NCI-H774 (cell line): Measurements from ENCODE around the gene LRRC4B.
"Not testable (repeated sequence)": the region's sequence is repeated elsewhere in the genome, so short reads cannot be mapped to it uniquely, and the experiment has no call there.

Experiments
- DNase-seq: peaks from one replicate; lab custom pipeline; 2025; lab: John Stamatoyannopoulos, UW

LRRC4B gene

DNA sequence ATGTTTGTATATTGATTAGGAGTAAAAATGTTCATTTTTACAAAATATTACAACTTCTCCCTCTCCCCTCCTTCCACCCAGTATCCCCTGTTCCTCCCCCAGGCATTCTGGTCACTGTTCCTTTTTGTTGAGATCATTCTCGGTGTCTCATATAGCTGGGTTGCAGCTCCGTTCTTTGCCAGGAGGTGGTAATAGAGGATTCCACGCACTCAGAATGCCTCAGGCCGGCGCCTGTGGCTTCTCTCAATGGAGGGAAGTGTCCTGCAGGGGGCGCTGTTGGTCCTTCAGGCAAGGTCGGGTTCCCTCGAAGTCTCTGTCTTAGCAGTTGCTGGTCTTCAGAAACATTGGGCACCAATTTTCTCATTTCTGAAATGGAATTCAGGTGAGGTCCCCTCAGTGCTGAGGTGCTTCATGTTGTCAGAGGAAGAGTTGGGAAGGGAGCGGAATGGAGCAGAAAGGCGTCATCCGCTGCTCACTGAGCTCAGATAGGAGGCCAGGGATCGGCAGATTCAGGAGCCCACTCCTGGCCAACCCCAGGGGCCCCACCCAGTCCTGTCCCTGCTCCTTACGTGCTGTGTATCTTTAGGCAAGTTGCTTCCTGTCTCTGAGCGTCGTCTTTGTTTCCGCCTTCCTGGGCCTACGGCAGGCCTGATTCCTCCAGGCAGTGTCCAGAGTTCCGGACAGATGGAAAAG, 81.3 kb downstream of the LRRC4B start:
- no peak for DNase-seq

GRCh38 chr19:50485284-50485955, 82.8 kb downstream of the LRRC4B start:
- DNase-seq: no peak

- DNase-seq: no peak
Observed at GRCh38 chr19:50482916-50483315, 85.3 kb downstream of the LRRC4B start.

GRCh38 chr19:50482271-50482855, 85.9 kb downstream of the LRRC4B start:
- DNase-seq: no peak

GRCh38 chr19:50481351-50482149, 86.7 kb downstream of the LRRC4B start:
- no peak for DNase-seq

- DNase-seq: no peak
Observed at GRCh38 chr19:50480281-50481111, 87.7 kb downstream of the LRRC4B start.

GRCh38 chr19:50479761-50480251, 88.4 kb downstream of the LRRC4B start:
- no peak for DNase-seq

GRCh38 chr19:50478901-50479715, 89.1 kb downstream of the LRRC4B start:
- DNase-seq: no peak

DNA sequence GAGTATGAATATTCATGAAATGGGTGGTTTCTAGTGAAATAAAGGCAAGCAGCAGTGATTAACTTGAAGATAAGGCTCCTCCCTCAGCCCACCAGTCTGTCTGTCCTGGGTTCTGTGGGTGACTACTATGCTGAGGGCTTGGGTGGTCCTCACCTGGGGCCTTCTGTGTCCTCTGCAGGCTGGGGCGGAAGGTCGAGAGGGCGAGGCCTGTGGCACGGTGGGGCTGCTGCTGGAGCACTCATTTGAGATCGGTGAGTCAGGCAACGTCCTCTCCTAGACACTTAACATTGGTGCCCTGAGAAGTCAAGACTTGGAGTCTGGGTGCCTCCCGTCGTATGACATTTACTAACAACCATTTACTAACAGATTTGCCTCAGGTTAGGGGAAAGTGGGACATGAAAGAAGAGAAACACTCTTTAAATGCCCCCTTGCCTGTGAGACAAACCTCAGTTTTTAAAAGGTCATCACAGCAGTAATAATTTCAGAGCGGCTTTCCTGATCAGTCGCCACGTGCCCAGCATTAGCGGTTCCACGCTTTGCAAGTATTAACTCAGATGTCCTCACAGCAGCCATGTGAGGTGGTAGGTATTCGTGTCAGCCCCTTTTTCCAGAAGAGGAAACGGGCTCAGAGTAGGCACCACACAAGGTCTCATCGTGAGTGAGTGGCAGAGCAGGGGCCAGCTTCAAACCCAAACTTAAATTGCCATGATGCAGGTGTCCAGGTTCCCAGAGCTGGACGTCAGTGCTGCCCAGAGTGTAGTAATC, 90.3 kb downstream of the LRRC4B start:
- DNase-seq: no peak

GRCh38 chr19:50476907-50477238, 91.4 kb downstream of the LRRC4B start:
- DNase-seq: no peak

DNA sequence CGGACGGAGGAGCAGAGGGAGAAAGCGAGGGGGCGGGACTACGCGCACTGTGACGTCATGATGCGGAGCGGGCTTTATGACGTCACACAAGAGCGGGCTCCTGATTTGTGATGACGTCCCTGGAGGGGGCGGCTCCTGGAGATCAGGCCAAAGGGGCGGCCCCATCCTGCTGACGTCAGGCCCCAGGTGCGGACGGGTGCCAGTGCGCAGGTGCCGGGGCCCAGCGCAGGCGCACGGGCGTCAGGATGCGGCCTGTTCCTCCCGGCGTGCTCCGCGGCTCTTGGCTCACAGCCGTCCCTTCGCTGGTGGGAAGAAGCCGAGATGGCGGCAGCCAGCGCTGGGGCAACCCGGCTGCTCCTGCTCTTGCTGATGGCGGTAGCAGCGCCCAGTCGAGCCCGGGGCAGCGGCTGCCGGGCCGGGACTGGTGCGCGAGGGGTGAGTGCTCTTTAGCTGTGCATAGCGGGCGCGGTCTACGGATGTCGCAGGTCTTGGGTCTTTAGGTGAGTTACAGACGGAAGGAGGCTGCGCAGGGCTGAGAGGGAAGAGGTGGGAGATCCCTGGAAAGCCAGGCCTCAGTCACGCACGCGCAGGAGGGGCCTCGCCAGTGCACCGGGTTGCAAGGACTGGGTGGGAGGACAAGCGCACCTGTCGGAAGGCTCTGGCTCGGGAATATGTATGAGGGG, 91.9 kb downstream of the LRRC4B start, which contains the start of the genes EMC10 and GARIN5A:
Gene EMC10, plus strand, starts transcription at position 284 of the 683 bp plus-strand sequence. Its CDS starts 38 bp downstream, at position 322.
Gene GARIN5A, minus strand, starts transcription at position 625 of the 683 bp plus-strand sequence. Its CDS starts 460 bp downstream, at position 165.
- DNase-seq: peak; percentile 92

GRCh38 chr19:50475736-50476223, 92.5 kb downstream of the LRRC4B start:
- no peak for DNase-seq

GRCh38 chr19:50475101-50475568, 93.1 kb downstream of the LRRC4B start:
- DNase-seq: no peak

- not testable (repeated sequence) for DNase-seq
Observed at GRCh38 chr19:50473336-50473735, 94.9 kb downstream of the LRRC4B start.

- DNase-seq: no peak
Observed at GRCh38 chr19:50468818-50469217, 99.4 kb downstream of the LRRC4B start.

DNA sequence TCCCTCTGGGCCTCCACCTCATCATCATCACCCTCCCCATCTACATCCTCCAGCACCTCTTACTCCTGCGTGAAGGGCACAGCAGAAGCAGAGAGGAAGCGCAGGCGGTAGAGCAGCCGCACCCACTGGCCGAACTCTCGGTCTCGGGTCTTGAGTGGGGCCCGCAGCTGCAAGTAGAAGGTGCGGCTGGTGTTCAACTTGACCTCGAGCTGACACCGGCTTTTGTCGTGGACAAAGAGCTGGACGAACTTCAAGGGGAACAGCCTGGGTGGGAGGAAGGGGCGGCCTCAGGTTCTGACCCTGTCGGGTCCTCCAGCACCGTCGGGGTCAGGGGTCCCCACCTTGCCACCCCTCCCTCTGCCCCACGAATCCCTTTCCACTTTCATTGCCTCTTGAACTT, 100.7 kb downstream of the LRRC4B start:
- DNase-seq: no peak
